PFSK-1 (cell line): Measurements from ENCODE around the gene PNMT. TPM values are rescaled to one million over a fixed set of nuclear protein-coding genes. Genes with fewer than 3 reads are reported as not detected.

ENCODE experiments used
- FOXP2 ChIP-seq: optimal IDR thresholded peaks from 2 replicates; pipeline ENCODE3; 2011; ENCODE audit warnings: borderline replicate concordance, control low read depth, inconsistent platforms; ENCODE audit not compliant: insufficient read depth; ENCODE audit errors: extremely low read length, extremely low read depth
- POLR2AphosphoS5 ChIP-seq: IDR thresholded peaks from 2 replicates; pipeline ENCODE4 v1.6.1; 2012; ENCODE audit warnings: low read depth, mild to moderate bottlenecking, control low read depth, low read length, moderate library complexity
- REST ChIP-seq, 2 experiments: IDR thresholded peaks; 2 replicates each; pipeline versions ENCODE4 v1.6.1 to v1.8.0; 2011 to 2012; ENCODE audit warnings: low read depth in 2 of 2, low read length in 2 of 2, control low read depth in 1 of 2, inconsistent platforms in 1 of 2, mild to moderate bottlenecking in 1 of 2, moderate library complexity in 1 of 2; ENCODE audit not compliant: insufficient read depth in 1 of 2
- SIN3A ChIP-seq: IDR thresholded peaks from 2 replicates; pipeline ENCODE4 v1.6.1; 2012; ENCODE audit warnings: mild to moderate bottlenecking, low read length, moderate library complexity, borderline replicate concordance; ENCODE audit not compliant: insufficient read depth
- TAF1 ChIP-seq: IDR thresholded peaks from 2 replicates; pipeline ENCODE4 v1.6.1; 2012; ENCODE audit warnings: low read length, control low read depth, borderline replicate concordance; ENCODE audit not compliant: insufficient read depth
- polyA plus RNA-seq: library from polyadenylated mRNA; unstranded; fragments of >200 nt; gene quantifications from one replicate; pipeline ENCODE4 v1.2.1, GENCODE V29; 2012; ENCODE audit warnings: low read depth, missing spikeins; ENCODE audit not compliant: insufficient read length

Gene PNMT, protein sequence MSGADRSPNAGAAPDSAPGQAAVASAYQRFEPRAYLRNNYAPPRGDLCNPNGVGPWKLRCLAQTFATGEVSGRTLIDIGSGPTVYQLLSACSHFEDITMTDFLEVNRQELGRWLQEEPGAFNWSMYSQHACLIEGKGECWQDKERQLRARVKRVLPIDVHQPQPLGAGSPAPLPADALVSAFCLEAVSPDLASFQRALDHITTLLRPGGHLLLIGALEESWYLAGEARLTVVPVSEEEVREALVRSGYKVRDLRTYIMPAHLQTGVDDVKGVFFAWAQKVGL
- polyA plus RNA-seq = not detected

DNA sequence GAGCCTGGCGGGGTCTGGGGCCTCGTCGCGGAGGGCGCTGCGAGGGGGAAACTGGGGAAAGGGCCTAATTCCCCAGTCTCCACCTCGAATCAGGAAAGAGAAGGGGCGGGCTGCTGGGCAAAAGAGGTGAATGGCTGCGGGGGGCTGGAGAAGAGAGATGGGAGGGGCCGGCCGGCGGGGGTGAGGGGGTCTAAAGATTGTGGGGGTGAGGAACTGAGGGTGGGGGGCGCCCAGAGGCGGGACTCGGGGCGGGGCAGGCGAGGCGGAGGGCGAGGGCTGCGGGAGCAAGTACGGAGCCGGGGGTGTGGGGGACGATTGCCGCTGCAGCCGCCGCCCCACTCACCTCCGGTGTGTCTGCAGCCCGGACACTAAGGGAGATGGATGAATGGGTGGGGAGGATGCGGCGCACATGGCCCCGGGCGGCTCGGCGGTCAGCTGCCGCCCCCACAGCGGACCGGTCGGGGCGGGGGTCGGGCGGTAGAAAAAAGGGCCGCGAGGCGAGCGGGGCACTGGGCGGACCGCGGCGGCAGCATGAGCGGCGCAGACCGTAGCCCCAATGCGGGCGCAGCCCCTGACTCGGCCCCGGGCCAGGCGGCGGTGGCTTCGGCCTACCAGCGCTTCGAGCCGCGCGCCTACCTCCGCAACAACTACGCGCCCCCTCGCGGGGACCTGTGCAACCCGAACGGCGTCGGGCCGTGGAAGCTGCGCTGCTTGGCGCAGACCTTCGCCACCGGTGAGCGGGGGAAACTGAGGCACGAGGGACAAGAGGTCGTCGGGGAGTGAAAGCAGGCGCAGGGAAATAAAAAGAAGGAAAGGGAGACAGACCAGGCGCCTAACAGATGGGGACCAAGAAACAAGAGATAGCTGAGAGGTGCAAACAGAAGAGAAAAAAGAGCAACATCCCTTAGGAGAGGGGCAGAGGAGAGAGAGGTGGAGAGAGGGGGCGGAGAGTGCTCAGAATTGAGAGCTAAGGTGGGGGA lies at the start of gene PNMT:
PNMT (plus strand) TSS at position 509 of the 980 bp plus-strand sequence; CDS start at position 532, 23 bp downstream.
- TF ChIP-seq FOXP2 (no peak), TAF1 (no peak), SIN3A (no peak), REST (IDR thresholded peaks at IDR 0.05; ENCODE audit: insufficient read depth in 1 of 2, low read depth in 2 of 2, low read length in 2 of 2) (no peak), POLR2AphosphoS5 (no peak)

DNA sequence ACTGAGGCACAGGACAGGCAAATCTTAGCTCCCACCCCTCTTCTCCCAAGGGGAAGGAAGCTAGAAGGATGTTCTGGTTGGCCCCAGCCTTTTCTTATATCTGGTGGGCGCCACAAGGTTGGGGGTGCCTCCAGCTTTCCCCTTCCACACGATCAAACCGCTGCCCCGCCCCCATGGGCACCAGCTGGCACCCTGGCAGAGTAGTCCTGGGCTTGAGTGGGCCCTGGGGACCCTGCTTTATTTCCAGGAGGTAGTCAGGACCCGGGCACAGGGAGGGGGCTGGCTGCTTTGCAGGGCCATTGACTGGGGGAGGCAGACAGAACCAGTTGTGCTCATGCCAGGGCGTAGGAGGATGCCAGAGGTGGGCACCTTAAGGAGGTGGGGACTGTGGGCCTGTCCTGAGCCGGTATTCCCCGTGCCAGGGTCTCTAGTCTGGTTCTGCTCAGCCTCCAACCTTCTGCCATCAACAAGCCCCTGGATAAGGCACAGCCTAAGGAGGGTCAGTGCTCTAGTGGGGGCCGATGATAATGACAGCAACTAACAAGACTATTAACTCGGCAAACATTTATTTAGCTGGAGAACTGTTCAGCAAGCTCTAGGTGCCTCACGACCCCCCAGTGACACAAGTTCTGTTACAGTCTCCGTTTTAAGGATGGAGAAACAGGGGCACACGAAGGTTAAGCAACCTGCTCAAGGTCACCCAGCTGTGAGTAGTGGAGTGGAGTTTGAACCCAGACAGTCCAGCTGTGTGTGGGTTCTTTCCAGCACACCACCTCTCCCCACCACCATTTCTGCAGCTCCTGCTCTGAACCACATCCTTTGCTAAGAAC lies 49.1 kb upstream of the PNMT start:
- TF ChIP-seq TAF1 = no peak
- no peak for TF ChIP-seq FOXP2
- no peak for TF ChIP-seq POLR2AphosphoS5
- no peak for TF ChIP-seq SIN3A
- no peak for TF ChIP-seq REST (IDR thresholded peaks at IDR 0.05; ENCODE audit: insufficient read depth in 1 of 2, low read depth in 2 of 2, low read length in 2 of 2)

GRCh38 chr17:39619786-39620101 lies 48.5 kb upstream of the PNMT start:
- TF ChIP-seq TAF1 (no peak), SIN3A (no peak), REST (IDR thresholded peaks at IDR 0.05; ENCODE audit: insufficient read depth in 1 of 2, low read depth in 2 of 2, low read length in 2 of 2) (no peak), POLR2AphosphoS5 (no peak), FOXP2 (no peak)

- TF ChIP-seq REST (IDR thresholded peaks at IDR 0.05; ENCODE audit: insufficient read depth in 1 of 2, low read depth in 2 of 2, low read length in 2 of 2) (peak; percentile 88 to 94), SIN3A (no peak)
Observed at GRCh38 chr17:39621523-39622379, 46.5 kb upstream of the PNMT start.
